NCI-H1417 (cell line): Measurements from ENCODE around the gene NHERF1.

Experiments
- DNase-seq, 3 experiments: peaks; one replicate each; lab custom pipeline; 2025; lab: John Stamatoyannopoulos, UW

Gene NHERF1

GRCh38 chr17:74784125-74784810 is 35.8 kb downstream of the NHERF1 start:
- DNase-seq: no peak

- DNase-seq: no peak
Measured at GRCh38 chr17:74785096-74785980, 36.9 kb downstream of the NHERF1 start.

GRCh38 chr17:74785981-74786360 is 37.5 kb downstream of the NHERF1 start:
- DNase-seq: no peak

- no peak for DNase-seq
Measured at GRCh38 chr17:74786431-74787055, 38.1 kb downstream of the NHERF1 start.

GRCh38 chr17:74790161-74791058 is 42.0 kb downstream of the NHERF1 start:
- DNase-seq: no peak

- DNase-seq: no peak
Measured at GRCh38 chr17:74792586-74793105, 44.2 kb downstream of the NHERF1 start.

DNA sequence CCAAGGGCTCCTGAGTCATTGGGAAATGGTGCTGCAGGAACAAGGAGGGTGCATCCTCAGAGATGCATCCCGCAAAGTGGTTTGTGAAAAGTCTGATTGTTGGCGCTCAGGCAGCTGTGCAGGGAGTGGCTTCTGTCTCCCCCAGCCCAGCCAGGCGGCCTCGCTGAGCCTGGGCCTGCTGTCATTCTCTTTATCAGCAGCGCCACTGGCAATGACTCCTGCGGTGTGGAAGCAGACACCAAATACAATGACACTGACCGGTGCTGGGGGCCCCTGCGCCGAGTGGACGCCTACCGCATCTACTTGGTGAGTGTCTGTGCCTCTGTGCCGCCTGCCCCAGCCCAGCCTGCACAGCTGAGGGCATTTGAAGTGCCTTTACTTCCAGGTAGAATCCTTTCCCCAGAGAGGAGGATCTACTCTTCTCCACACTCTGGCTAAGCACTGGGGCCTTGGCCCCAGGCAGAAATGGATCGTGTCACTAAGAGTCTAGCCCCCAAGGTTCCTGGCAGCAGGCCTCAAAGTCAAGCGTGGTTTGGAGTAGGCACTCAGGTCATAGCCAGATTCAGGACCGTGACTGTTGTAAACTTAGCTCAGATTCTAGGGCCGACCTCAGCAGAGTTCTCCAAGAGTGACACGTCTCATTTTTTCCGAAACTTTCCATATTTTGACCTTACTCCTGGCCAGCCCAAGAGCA is 47.0 kb downstream of the NHERF1 start:
- peak in 1 of 3 experiments; percentile 36 for DNase-seq

DNA sequence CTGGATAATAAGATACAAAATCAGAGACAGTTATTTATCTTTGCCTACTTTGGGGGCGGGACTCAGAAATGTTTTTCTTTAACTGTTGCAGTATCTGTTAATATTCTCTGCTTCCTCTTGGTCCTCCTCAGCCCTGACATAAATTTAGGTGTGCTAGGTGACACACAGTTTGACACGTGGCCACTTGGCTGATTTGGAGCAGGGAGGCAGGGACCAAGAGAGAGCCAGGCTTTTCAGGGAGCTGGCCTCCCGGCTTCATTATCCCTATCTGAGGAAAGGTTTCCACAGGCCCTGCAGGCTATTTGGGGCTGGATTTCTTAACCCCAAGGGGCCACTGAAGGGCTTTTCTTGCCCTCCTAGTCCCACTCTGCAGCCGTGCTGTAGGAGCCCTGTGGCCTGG is 47.8 kb downstream of the NHERF1 start:
- DNase-seq: no peak

DNA sequence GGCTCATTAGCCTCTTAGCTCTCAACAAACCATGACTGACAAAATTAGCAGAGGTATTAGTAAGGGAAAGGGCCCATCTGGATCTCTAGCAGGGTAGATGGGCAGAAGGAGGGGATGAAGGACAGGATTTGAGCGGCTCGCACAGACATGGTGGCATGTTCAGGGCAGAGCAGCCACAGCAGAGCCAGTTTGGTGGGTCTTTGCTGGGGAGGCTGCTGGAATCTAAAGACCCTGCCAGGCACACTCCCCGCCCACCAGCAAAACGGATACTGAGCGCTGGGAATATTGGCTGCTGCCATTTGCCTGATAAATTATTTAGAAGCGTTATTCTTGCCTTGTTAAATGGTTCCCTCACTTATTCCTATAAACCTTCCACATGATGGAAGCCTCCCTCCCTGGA is 48.4 kb downstream of the NHERF1 start:
- no peak for DNase-seq

GRCh38 chr17:74797824-74798223 is 49.4 kb downstream of the NHERF1 start:
- no peak for DNase-seq

- DNase-seq: no peak
Measured at GRCh38 chr17:74798239-74798707, 49.8 kb downstream of the NHERF1 start.

- no peak for DNase-seq
Measured at GRCh38 chr17:74799097-74799496, 50.7 kb downstream of the NHERF1 start.

DNA sequence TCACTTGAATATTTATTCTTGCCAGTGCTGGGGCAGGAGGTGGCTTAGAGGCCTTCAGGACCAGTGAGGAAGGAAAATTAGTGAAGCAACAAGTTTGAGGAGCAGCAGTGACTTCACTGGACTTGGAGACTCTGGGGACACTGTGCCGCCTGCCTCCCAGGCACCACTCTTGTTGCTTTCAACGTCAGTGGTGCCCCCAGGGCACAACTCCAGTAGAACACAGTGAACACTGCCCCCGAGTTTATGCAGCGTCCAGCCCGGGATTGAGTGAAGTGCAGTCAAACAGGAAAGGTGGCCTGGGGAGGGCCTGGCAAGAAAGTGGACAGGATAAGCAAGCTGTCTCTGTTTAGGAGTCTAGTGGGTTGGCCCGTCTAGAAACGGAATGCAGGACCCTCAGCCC is 52.1 kb downstream of the NHERF1 start:
- DNase-seq: no peak

DNA sequence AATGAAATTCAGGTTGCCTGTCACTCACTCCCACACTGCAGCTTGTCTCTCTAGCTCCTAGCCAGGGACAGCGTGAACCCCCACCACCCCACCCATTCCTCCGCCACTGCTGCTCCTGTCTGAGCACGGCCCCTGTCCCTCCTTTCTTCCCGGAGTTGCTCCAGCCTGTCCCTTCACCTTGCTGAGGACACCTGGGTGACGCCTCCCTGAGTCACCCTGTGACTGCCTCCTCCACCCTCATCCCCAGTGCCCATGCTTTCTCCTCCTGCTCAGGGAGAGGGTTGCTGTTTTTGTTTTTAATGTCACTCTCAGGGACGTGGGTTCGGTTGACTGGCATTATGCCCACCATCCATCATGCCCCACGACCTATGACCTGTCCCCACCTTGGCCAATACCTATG is 53.5 kb downstream of the NHERF1 start:
- DNase-seq: no peak

GRCh38 chr17:74803388-74803930 is 55.0 kb downstream of the NHERF1 start:
- DNase-seq: no peak

DNA sequence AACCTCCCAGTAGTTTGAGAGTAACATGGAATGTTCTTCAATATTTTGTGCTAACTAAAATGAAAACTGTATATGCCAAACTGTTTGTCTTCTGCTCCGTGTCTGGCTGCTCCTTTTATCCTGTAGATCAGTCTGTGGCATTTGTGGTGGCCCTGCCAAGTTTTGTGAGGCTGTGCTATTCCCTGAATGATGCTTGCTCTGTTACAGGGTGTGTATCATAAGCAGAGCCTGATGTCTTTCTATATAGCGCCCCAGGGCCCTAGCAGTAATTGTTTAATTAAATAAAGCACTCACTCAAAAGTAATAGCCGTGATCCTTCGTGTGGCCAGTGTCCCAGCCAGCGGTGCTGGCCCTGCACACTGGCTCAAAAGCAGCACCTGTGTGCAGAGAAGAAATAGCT is 55.5 kb downstream of the NHERF1 start:
- peak in 1 of 3 experiments; percentile 29 for DNase-seq

DNA sequence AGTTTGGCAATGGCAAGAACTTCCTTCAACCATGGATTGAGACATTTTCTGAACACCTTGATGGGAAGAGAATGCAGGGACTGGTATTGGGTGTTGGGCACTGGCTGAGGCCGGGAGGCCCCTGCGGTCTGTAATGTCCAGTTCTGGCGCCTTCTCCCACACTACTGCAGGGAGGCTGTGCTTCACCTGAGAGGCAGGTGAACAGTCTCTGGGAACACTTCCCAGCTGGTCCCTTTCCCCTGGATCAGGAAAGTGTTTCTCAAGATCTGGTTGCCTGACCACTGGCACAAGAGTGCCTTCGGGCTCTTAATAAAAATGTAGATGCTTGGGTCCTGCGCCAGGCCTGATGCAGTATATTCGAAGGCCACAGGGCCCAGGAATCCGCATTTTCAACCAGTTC is 56.3 kb downstream of the NHERF1 start:
- DNase-seq: no peak

DNA sequence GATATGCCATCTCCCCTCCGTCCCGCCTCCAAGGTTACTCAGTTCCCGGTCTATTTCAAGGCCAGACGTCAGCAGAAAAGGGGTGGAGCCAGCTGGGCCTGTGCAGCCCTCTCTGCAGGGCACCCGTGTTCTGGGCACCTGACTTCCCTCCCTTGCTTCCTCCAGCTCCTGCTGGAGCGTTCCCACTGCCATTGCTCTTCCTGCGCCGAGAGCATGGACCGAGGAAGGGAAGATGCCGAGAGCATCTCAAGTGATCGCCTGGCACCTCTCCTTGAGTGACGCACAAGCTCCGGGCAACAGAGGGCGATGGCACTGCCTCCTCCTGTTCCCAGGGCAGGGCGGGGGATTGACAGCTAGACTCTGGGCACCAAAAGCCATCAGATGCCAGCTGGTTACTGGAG is 57.2 kb downstream of the NHERF1 start:
- DNase-seq: no peak

- DNase-seq: no peak
Measured at GRCh38 chr17:74806334-74806733, 57.9 kb downstream of the NHERF1 start.

DNA sequence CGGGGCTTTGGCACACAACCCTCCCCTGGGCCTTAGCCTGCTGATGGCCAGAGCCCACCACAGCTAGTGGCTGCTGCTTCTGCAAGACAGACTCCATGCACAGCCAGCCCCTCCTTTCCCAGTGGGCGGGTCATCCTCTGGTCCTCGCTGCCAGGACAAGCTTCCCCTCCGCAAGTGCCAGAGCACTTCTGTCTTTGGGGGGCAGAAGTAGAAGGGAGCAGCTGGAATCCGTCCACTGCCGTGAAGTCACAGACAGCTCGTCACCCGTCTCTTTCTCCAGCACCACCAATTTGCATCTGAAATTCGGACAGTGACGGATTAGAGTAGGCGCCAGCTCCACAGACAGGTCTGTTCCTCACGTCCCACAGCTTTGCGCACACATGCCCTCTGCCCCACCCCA is 59.0 kb downstream of the NHERF1 start:
- no peak for DNase-seq

GRCh38 chr17:74807925-74808324 is 59.5 kb downstream of the NHERF1 start:
- peak; percentile 47 to 81 (median 55) for DNase-seq
